AG10803 (cell line): ENCODE measurements around the gene CLDN6.

Experiments
- DNase-seq: peaks from one replicate; pipeline ENCODE4 v3.0.0; 2010; ENCODE audit warnings: low read depth
- H3K4me3 ChIP-seq: 2 replicates; pipeline ENCODE4 v1.5.1; 2011; ENCODE audit warnings: mild to moderate bottlenecking, low read length, control low read depth
- TF ChIP-seq, protein P1 (sequence below): conservative IDR thresholded peaks from 2 replicates; pipeline ENCODE4 v1.5.1; 2011; ENCODE audit warnings: mild to moderate bottlenecking, low read length, control low read depth, inconsistent platforms

Gene CLDN6

DNA sequence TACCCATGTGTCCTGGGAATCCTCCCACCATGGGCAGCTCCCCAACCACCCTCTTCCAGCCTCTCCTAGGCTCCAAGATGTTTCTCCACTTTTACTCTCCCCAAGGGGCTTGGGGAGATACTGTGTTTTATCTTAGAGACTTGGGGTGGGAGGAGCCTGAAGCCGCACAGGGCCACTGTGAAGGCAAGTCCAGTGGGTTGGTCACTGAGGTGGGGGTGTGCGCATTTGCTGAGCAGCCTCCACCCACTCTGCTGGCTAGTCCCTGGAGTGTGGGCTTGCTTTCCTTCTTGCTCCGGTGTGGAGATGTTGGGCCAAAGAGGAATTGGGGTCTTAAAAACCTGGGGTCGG, 9.3 kb downstream of the CLDN6 start:
- DNase-seq: no peak
- TF ChIP-seq, protein P1, sequence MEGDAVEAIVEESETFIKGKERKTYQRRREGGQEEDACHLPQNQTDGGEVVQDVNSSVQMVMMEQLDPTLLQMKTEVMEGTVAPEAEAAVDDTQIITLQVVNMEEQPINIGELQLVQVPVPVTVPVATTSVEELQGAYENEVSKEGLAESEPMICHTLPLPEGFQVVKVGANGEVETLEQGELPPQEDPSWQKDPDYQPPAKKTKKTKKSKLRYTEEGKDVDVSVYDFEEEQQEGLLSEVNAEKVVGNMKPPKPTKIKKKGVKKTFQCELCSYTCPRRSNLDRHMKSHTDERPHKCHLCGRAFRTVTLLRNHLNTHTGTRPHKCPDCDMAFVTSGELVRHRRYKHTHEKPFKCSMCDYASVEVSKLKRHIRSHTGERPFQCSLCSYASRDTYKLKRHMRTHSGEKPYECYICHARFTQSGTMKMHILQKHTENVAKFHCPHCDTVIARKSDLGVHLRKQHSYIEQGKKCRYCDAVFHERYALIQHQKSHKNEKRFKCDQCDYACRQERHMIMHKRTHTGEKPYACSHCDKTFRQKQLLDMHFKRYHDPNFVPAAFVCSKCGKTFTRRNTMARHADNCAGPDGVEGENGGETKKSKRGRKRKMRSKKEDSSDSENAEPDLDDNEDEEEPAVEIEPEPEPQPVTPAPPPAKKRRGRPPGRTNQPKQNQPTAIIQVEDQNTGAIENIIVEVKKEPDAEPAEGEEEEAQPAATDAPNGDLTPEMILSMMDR: no peak
- no peak overlapping the region for H3K4me3 ChIP-seq

DNA sequence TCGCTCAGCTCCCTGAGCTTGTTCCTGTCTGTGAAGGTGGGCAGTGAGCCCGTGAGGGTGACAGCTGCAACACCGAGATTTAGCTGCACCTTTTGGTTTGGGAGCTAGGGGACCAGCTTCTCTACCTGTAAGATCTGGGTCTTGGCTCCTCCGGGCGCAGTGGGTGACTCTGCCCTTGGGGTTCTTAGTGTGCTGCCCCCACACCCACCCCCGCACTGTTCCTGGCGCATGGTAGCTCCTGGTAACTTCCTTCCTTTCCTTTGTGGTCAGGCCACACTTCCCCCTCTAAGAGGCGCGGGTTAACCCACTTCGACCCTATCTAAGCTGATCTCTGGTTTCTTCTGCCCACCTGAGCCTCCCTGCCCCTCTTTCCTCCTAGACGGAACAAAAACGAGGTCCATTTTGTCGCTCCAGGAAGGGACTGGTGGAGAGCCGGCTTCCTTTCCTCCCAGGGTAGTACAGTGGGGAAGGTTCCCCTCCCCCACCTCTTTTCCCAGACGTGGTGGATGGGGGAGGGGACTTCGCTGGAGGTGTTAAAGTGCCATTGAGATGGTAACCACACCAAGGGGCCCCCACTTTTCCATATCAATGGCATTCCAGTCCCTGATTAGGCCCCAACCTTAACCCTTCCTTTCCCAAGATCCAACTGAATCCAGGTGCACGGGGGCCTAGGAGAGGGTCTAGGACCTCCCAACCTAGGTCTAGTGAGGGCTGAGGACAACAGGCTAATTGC, 9.9 kb downstream of the CLDN6 start:
- no peak for DNase-seq
- TF ChIP-seq, protein P1: no peak
- H3K4me3 ChIP-seq: no peak overlapping the region

DNA sequence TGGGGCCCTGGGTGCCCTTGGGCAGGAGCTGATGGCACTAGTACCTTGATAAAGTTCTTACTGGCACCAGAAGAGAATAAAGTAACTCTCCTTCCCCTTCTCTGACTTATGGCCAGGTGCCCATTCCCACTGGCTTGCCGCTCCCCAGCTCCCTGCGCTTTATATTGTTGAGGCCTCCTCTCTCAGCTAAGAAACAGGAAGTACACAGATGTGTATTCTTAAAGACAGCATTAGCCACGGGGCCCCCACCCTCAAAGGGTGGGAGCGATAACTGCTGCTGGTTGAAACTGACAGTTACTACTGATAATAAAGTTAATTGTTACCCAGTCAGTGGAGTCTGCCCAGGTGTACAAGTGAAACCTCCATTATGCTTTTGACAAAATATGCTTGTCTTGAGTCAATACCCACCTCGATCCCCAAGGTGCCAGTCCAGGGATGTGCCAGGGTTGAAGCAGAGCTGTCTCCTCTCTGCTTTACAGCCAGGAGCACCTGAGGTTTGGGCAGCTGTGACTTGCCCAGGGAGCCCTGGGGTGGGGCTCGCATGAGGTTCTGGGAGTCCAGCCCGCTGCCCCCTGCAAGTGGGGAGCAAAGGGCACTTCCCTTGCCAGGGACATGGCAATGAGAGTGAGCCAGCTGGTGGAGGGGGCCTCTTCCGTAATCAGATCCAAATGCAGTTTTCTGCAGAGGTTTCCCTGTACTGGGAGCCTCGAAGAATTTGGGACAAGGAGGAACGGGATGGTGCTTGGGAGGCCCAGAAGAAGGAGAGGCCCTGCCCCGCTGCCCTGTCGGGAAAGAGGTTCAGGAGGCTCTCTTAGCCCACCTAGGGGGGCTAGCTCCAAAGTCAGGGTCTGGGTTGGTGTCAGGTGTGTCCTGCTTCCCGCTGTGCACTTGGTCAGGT, 10.7 kb downstream of the CLDN6 start:
- no peak overlapping the region for H3K4me3 ChIP-seq
- TF ChIP-seq, protein P1: no peak
- no peak for DNase-seq

DNA sequence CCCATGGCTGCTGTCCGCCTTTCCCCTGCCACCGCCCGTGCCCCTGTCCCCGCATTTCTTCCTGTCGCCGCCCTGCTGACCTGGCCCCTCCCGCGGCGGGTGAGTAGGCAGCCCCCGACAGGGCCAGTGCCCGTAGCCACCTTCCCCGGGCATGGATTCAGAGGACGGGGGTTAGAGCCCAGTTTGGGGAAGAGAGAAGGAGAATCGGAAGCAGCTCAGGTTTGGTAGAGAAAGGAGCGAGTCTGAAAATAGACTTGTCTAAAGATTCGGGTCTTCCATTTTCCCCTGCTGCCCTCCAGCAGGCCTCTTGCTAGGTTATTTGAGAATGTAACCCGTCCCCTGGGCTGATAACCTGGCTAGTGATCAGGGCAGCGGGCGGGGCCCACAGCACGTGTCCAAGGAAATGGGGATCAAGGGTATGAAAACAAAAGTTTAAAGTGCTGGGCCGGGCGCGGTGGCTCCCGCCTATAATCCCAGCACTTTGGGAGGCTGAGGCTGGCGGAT, 13.2 kb downstream of the CLDN6 start:
- TF ChIP-seq, protein P1: no peak
- DNase-seq: no peak
- peak overlapping the region; percentile 27 for H3K4me3 ChIP-seq

DNA sequence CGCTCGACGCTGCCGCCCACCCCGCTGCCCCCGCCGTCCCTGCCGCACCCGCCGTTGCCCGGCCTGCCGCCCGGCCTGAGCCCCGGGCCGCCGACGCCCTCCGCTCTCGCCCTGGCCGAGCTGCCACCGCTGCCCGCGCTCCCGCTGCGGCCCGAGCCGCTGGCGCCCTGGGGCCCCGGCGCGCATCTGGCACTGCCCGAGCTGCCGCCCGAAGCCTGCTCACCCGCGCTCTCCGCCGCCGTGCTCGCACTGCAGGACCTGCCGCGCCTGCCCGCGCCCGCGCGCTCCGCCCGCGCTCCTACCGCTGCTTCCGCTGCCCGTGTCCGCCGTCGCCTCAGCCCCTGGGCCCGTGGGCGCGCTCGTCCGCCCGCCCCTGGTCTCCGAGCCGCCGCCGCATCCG, 13.7 kb downstream of the CLDN6 start:
- TF ChIP-seq, protein P1: no peak
- H3K4me3 ChIP-seq: no peak overlapping the region
- no peak for DNase-seq

DNA sequence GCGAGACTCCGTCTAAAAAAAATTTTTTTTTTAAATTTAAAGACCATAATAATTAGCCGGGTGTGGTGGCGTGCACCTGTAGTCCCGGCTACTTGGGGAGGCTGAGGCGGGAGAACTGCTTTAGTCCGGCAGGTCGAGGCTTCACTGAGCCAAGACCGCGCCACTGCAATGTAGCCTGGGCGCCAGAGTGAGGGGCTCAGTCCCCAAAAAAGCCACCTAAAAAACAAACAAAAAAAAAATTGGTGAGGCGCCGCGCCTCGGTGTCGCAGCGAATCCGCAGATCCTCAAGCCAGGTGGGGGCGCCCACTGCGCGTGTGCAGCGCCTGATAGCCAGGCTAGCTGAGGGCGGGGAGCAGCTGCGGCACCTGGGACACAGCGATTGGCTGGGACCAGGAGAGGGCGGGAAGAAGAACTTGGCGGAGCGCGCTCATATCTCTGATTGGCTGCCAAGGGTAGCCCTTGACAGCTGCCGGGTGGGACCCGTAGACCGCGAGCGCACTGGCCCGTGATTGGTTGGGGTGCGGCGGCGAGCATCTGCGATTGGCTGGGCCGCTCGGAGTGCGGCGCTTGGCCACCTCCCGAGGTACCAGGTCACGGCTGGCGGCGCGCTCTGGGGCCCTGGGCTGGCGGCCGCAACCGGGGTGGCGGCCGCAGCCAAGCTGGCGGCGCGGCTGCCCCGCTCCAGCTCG, 14.3 kb downstream of the CLDN6 start:
- no peak overlapping the region for H3K4me3 ChIP-seq
- TF ChIP-seq, protein P1: peak; percentile 39

More for the DNA sequence above, 14.3 kb downstream of the CLDN6 start:
- DNase-seq: peak; percentile 98
